GM18873 (cell line): ENCODE measurements around the gene STK33.

Experiments
- ATAC-seq: cut with Tn5 transposase; IDR thresholded peaks from one replicate; pipeline ENCODE4 v1.9.1; 2021; ENCODE audit warnings: mild to moderate bottlenecking, moderate library complexity, moderate number of reproducible peaks; ENCODE audit not compliant: unreplicated experiment, low FRiP score

The STK33 gene

GRCh38 chr11:8593935-8594909 is at the start of gene STK33:
Gene STK33, minus strand, starts transcription at chr11:8594228. Its CDS starts 119,323 bp downstream, at chr11:8474905.
- peak; percentile 90 for ATAC-seq

DNA sequence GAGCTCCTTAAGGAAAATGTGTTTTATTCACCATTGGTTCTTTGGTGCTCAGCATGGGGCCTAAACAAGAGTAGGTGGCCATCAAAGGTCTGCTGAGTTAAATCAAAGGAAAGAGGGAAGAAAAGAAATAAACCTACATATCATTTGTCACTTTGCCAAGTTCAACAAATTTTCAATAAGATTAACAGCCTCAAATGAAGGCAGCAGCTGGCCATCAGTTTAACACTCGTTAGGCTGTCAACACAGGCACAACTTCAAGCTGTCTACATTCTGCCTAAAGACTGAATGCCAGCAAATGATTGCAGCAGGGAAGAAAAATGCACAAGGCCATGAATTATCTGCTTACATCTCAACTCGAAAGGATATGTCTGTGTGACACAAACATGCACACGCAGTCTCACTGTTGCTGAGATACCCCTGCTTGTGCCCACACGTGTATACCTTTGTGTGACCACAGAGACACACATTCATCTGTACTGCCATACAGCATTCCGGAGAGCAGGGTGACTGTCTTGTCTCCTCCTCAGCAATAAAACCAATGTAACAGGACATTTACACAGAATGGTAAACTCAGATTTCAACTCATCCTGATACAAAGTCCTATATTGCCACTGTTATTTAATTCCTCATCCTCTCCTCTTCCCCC is 48.3 kb upstream of the STK33 start:
- ATAC-seq: no peak

DNA sequence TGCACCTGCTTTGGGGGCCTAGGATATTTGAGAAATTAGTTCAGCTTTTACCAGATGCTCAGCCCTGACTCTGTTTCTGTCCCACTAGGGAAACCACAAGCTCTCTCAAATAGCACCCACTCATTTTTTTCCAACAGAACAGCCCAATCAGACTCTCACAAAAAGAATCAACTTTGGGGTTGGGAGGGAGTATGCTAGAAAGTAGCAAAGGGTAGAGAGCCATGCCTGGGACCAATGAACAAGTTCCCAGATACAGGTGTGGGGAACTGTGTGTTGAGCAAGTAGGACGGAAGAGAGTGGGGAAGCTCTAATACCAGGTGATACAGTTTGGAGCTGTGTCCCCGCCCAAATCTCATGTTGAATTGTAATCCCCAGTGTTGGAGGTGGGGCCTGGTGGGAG is 47.3 kb upstream of the STK33 start:
- ATAC-seq: no peak

GRCh38 chr11:8640267-8640906 is 46.4 kb upstream of the STK33 start:
- ATAC-seq: no peak

- no peak for ATAC-seq
Observed at GRCh38 chr11:8639655-8640054, 45.6 kb upstream of the STK33 start.

- no peak for ATAC-seq
Observed at GRCh38 chr11:8638300-8638699, 44.3 kb upstream of the STK33 start.

GRCh38 chr11:8636127-8636526 is 42.1 kb upstream of the STK33 start:
- no peak for ATAC-seq

DNA sequence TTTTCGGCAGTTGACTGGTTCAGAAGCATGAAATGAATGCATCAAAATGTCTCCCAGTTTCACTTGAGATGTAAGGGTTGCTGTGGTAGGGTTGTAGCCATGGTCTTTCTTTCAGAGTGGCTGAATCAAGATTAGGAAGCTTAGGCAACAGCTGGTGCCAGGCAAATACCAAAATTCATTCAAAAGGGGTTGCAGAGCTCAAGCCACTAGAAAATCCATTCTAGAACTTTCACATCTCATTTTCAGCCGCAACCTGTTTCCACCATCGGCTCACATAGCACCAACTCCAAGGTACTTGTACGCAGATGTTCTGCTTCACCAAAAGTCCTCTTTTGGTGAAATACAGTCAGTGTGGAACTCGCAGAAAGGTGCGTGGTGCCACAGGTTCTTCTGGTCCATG is 40.5 kb upstream of the STK33 start:
- no peak for ATAC-seq

DNA sequence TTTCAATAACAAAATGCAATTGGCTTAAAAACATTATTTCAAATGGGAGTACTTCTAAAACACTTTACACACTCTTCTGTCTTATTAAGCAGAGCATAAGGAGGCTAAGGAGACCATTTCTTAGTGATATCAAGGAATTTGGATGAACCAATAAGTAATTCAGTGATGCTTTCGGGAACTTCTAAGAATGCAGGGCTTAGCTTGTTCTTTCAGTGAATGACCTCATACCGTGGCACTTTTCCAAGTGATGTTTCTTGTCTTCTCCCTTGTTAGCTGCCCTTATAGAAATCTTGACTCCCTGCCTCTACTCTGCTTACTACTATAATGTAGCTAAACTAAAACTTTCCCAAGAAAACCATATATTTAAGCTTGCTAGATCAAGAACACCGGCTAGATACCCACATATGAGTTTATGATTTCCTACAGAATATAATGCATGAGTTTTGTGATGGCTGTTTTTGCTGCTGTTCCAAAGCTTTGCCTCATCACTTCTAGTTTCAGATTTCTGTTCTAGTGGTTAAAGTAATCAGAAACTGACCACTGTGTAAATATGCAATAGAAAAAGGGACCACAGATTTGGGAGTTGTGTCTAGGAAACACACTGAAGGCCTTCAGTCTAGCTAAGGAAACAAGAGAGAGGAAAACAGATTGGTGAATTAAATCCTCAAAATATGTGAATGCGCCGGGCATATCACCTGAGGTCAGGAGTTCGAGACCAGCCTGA is 37.5 kb upstream of the STK33 start:
- no peak for ATAC-seq

GRCh38 chr11:8624698-8625097 is 30.7 kb upstream of the STK33 start:
- ATAC-seq: no peak

GRCh38 chr11:8621147-8621546 is 27.1 kb upstream of the STK33 start:
- no peak for ATAC-seq

- ATAC-seq: no peak
Observed at GRCh38 chr11:8617063-8617462, 23.0 kb upstream of the STK33 start.

DNA sequence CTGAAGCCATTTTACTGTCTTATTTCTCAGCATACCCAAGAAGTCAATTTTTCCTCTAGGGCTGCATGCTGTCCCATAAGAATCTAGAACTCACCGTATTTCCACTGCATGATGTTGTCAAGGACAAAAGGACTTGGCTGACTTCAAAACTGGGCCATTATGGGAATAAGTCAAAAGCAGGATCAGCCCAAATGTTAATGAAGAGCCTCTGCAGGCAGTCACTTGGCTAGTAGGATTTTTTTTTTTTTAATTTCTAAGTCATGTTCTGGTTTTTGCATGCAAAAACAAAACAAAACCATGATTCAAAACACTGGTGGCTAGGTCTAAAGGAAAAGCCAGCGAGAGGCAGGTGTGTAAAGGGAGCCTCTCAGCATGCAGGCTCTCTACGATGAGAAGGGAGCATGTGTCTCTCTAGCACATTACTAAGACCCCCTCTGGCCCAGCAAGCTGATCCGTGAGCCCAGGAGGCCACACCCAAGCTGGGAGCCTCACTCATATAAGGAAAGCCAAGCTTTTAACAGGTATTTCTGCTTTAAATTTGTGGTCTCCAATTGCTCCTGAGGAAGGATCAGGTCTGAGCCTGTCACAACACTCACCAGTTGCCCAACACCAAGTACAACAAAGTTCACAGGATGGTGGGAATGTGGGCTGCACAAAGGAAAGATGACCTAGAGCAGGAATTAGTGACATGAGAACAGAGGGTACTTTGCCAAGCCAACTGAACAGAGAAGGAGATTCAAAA is 21.4 kb upstream of the STK33 start:
- ATAC-seq: no peak

DNA sequence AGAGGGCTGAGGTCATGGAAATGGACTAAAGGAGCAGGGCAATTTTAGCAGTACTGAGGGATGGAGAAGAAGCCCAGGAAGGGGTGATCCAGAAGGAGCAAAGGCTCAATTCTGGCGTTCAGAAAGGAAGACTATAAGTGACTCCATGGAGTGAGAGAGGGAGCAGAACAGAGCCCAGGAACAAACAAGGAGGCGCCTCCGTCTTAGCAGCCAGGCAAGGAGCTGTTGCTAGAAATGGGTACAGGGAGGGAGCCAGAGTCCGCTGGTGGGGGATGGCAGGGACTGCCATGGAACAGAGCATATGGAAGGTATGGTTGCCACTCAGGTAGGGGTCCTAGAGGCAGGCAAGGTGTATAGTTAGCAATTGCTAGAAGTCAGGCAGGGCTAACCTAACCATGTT is 20.5 kb upstream of the STK33 start:
- no peak for ATAC-seq

GRCh38 chr11:8613036-8613435 is 19.0 kb upstream of the STK33 start:
- ATAC-seq: no peak

GRCh38 chr11:8612522-8612921 is 18.5 kb upstream of the STK33 start:
- no peak for ATAC-seq

DNA sequence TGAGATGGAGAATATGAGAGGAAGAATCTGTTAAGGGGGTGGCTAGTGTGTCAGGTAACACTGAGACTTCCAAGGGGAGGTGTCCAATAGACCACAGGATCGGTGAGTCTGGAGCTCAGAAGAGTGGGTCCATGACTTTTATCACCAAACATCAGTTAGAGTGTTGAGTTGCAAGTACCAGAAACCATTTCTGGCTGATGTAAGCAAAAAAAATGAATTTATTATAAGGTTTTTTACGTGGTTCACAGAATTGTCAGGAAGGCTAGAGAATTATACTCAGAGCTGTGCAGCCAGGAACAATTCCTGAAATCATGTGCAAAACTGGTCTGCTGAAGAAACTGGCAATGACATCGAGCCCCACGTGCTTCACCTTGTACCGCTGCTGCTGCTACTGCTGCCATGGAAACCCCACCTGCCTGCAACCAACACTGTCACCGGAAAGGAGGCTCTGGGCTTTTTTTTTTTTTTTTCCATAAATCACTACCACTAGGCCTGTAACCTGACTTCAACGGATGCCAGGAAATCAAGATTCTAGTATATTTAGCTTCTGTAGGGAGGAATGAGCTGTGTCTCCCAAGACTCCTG is 16.6 kb upstream of the STK33 start:
- no peak for ATAC-seq

DNA sequence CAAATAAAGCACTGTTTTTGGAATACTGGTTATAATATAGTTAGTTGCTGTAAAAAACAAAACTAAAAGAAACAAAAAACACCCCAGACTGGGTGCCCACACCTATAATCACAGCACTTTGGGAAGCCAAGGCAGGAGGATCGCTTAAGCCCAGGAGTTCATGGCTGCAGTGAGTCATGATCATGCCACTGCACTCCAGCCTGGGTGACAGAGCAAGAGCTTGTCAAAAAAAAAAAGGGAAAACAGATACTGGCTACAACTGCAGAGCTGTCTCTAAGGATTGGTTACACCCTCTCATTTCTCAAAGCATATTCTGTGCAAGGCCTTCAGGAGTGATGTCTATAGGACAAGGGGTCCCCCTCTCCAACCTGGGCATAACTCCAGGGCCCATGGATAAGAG is 14.6 kb upstream of the STK33 start:
- no peak for ATAC-seq

DNA sequence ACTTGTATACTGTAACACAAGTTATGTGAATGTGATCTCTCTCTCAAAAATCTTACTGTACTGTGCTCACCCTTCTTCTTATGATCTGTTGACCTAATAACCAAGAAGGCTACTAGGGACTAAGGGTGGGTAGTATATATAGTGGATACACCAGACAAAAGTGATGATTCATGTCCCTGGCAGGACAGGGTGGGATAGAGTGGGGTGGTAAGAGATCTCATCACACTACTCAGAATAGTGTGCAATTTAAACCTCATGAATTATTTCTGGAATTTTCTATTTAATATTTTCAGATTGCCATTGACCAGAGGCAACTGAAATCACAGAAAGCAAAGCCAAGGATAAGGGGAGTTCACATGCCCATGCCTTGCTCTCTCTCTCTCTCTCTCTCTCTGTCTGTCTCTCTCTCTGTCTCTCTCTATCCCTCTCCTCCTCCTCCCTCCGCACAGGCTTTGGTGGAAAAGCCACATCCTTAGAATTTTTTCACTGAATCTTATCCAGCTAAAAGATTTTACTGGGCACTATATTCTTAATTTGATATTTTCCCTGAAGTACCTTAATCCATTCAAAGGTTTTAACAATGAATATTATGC is 12.0 kb upstream of the STK33 start:
- no peak for ATAC-seq
